SK-N-SH treated with all-trans-retinoic acid at 6 μM for 48 hours (cell line): Measurements from ENCODE around the gene LRRFIP1.

Experiments
- ARNTL ChIP-seq: fragments of 450-650 bp; formaldehyde crosslinking; IDR thresholded peaks from 2 replicates; pipeline ENCODE4 v1.5.0; 2020; ENCODE audit warnings: low read depth, mild to moderate bottlenecking, moderate library complexity, borderline replicate concordance
- BACH2 ChIP-seq: fragments of 250-450 bp; sonication (Bioruptor Pico); IDR thresholded peaks from 2 replicates; pipeline ENCODE4 v1.9.0; 2021; ENCODE audit warnings: mild to moderate bottlenecking, borderline replicate concordance
- GLIS3 ChIP-seq: fragments of 250-450 bp; sonication (Bioruptor Pico); IDR thresholded peaks from 2 replicates; pipeline ENCODE4 v1.5.0; 2020; ENCODE audit warnings: mild to moderate bottlenecking, moderate library complexity
- RARB ChIP-seq: fragments of 250-450 bp; sonication (Bioruptor Pico); IDR thresholded peaks from 2 replicates; pipeline ENCODE4 v1.8.0; 2021; ENCODE audit warnings: mild to moderate bottlenecking, moderate library complexity
- SNAI2 ChIP-seq: fragments of 250-450 bp; sonication (Bioruptor Pico); IDR thresholded peaks from 2 replicates; pipeline ENCODE4 v1.5.0; 2020; ENCODE audit warnings: mild to moderate bottlenecking, moderate library complexity
- TOX ChIP-seq: fragments of 250-450 bp; sonication (Bioruptor Pico); IDR thresholded peaks from 2 replicates; pipeline ENCODE4 v1.8.0; 2021; ENCODE audit warnings: mild to moderate bottlenecking, moderate library complexity, borderline replicate concordance
- ZC3H10 ChIP-seq: fragments of 250-450 bp; sonication (Bioruptor Pico); IDR thresholded peaks from 2 replicates; pipeline ENCODE4 v1.5.1; 2021; ENCODE audit warnings: mild to moderate bottlenecking, moderate library complexity
- ZFP3 ChIP-seq: fragments of 250-450 bp; sonication (Bioruptor Pico); IDR thresholded peaks from 2 replicates; pipeline ENCODE4 v1.5.0; 2020; ENCODE audit warnings: mild to moderate bottlenecking, moderate library complexity
- ZFP30 ChIP-seq: fragments of 450-650 bp; formaldehyde crosslinking; IDR thresholded peaks from 2 replicates; pipeline ENCODE4 v1.5.0; 2022; ENCODE audit warnings: mild to moderate bottlenecking, moderate library complexity
- ZNF70 ChIP-seq: fragments of 450-650 bp; formaldehyde crosslinking; IDR thresholded peaks from 2 replicates; pipeline ENCODE4 v1.5.0; 2020; ENCODE audit warnings: mild to moderate bottlenecking, moderate library complexity
- ZNF8 ChIP-seq: fragments of 450-650 bp; formaldehyde crosslinking; IDR thresholded peaks from 2 replicates; pipeline ENCODE4 v1.5.0; 2020; ENCODE audit warnings: mild to moderate bottlenecking, moderate library complexity
- TF ChIP-seq, protein P1 (sequence below): fragments of 250-450 bp; sonication (Bioruptor Pico); IDR thresholded peaks from 2 replicates; pipeline ENCODE4 v1.8.0; 2020; ENCODE audit warnings: mild to moderate bottlenecking, moderate library complexity, borderline replicate concordance
- TF ChIP-seq, protein P2 (sequence below): fragments of 250-450 bp; sonication (Bioruptor Pico); IDR thresholded peaks from 2 replicates; pipeline ENCODE4 v1.8.0; 2021; ENCODE audit warnings: low read depth, mild to moderate bottlenecking, moderate library complexity, borderline replicate concordance
- TF ChIP-seq, protein P3 (sequence below): fragments of 250-450 bp; sonication (Bioruptor Pico); IDR thresholded peaks from 2 replicates; pipeline ENCODE4 v1.5.1; 2020; ENCODE audit warnings: low read depth, mild to moderate bottlenecking, moderate library complexity

DNA sequence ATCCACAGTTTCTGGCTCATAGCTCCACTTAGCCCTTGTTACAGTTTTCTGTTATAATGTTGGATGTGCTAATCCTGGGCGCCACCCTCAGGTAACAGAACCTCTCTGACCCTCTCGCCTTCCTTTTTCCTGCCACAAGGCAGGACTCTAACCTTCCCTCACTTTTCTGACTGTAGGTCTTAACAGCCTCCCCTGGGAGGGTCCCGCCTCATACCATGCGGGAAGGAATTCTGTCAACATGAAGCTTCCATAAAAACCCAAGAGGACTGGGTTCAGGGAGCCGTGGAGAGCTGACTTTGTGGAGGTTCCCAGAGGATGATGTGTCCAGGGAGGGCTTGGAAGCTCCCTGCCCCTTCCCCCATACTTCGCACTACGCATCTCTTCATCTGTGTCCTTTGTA is 25.0 kb upstream of the LRRFIP1 start:
- TF ChIP-seq, protein P1, sequence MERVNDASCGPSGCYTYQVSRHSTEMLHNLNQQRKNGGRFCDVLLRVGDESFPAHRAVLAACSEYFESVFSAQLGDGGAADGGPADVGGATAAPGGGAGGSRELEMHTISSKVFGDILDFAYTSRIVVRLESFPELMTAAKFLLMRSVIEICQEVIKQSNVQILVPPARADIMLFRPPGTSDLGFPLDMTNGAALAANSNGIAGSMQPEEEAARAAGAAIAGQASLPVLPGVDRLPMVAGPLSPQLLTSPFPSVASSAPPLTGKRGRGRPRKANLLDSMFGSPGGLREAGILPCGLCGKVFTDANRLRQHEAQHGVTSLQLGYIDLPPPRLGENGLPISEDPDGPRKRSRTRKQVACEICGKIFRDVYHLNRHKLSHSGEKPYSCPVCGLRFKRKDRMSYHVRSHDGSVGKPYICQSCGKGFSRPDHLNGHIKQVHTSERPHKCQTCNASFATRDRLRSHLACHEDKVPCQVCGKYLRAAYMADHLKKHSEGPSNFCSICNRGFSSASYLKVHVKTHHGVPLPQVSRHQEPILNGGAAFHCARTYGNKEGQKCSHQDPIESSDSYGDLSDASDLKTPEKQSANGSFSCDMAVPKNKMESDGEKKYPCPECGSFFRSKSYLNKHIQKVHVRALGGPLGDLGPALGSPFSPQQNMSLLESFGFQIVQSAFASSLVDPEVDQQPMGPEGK: no peak
- no peak for TF ChIP-seq SNAI2 (CRISPR knock-in tag)
- no peak for TF ChIP-seq TOX (CRISPR knock-in tag)
- no peak for TF ChIP-seq RARB
- no peak for TF ChIP-seq BACH2 (CRISPR knock-in tag)
- no peak for TF ChIP-seq ZFP30 (CRISPR knock-in tag)
- TF ChIP-seq, protein P2, sequence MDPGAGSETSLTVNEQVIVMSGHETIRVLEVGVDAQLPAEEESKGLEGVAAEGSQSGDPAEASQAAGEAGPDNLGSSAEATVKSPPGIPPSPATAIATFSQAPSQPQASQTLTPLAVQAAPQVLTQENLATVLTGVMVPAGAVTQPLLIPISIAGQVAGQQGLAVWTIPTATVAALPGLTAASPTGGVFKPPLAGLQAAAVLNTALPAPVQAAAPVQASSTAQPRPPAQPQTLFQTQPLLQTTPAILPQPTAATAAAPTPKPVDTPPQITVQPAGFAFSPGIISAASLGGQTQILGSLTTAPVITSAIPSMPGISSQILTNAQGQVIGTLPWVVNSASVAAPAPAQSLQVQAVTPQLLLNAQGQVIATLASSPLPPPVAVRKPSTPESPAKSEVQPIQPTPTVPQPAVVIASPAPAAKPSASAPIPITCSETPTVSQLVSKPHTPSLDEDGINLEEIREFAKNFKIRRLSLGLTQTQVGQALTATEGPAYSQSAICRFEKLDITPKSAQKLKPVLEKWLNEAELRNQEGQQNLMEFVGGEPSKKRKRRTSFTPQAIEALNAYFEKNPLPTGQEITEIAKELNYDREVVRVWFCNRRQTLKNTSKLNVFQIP (CRISPR knock-in tag): no peak
- TF ChIP-seq ZFP3 (CRISPR knock-in tag): no peak
- TF ChIP-seq ARNTL (CRISPR knock-in tag): no peak
- TF ChIP-seq, protein P3, sequence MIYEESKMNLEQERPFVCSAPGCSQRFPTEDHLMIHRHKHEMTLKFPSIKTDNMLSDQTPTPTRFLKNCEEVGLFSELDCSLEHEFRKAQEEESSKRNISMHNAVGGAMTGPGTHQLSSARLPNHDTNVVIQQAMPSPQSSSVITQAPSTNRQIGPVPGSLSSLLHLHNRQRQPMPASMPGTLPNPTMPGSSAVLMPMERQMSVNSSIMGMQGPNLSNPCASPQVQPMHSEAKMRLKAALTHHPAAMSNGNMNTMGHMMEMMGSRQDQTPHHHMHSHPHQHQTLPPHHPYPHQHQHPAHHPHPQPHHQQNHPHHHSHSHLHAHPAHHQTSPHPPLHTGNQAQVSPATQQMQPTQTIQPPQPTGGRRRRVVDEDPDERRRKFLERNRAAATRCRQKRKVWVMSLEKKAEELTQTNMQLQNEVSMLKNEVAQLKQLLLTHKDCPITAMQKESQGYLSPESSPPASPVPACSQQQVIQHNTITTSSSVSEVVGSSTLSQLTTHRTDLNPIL (CRISPR knock-in tag): no peak
- TF ChIP-seq GLIS3: no peak
- no peak for TF ChIP-seq ZNF70
- TF ChIP-seq ZNF8: no peak
- TF ChIP-seq ZC3H10 (CRISPR knock-in tag): no peak
